ENCODE data around the gene PROCA1.

PROCA1 gene

DNA sequence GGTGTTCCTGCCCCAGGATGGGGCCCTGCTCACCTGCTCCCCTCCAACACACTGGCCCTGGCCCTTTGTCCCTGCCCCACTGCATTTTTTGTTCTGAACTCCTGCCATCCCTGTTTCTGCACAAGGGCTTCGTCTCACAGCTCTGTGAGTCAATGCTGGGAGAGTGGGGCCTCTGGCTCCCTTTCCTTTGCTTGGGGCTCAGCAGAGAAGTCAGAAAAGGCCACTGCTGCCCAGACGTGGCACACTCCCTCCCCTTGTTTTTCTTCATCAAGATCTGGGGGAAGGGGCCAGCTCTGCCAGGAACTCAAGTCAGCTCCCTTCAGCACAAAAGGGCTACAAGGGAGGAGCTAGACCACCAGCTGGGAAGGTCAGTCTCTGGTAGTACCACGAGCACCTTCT, 8.9 kb downstream of the PROCA1 start:
- H3K4me3 ChIP-seq (ENCODE audit: low read length): no peak overlapping the region
- TF ChIP-seq CTCF (conservative IDR thresholded peaks at IDR 0.05; ENCODE audit: low read depth, low read length): no peak
- no peak for DNase-seq (ENCODE audit: low read depth)

- no peak for DNase-seq (ENCODE audit: low read depth)
- no peak for TF ChIP-seq CTCF (conservative IDR thresholded peaks at IDR 0.05; ENCODE audit: low read depth, low read length)
- H3K4me3 ChIP-seq (ENCODE audit: low read length): no peak overlapping the region
Measured at GRCh38 chr17:28702026-28702751, 9.5 kb downstream of the PROCA1 start.

DNA sequence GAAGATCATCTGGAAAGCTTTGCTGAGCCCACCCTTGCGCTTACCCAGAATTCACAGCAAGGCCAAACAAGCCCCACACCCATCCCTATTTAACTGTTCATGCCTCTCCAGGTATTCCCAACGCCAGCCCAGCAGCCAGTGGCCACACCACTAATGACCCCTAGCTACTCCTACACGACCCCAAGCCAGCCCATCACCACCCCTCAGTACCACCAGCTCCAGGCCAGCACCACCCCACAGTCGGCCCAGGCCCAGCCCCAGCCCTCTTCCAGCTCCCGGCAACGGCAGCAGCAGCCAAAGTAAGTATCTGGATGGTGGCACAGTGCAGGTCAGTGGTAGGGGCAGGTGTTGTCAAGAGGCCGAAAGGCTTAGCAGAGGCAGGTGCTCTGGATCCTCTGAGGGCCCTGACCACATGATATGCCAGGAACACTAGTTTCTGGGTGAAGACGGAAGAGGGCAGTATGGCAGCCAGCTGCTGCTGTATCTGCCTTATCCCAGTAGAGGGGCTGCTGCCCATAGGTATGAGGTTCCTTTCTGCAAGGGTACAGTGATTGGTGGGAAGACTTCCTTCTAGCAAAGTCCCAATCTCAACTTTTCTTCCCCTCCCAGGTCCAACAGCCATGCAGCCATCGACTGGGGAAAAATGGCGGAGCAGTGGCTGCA, 10.7 kb downstream of the PROCA1 start:
- no peak for TF ChIP-seq CTCF (conservative IDR thresholded peaks at IDR 0.05; ENCODE audit: low read depth, low read length)
- DNase-seq (ENCODE audit: low read depth): no peak
- H3K4me3 ChIP-seq (ENCODE audit: low read length): no peak overlapping the region

- no peak for DNase-seq (ENCODE audit: low read depth)
- no peak for TF ChIP-seq CTCF (conservative IDR thresholded peaks at IDR 0.05; ENCODE audit: low read depth, low read length)
- H3K4me3 ChIP-seq (ENCODE audit: low read length): no peak overlapping the region
Measured at GRCh38 chr17:28700278-28700677, 11.4 kb downstream of the PROCA1 start.

DNA sequence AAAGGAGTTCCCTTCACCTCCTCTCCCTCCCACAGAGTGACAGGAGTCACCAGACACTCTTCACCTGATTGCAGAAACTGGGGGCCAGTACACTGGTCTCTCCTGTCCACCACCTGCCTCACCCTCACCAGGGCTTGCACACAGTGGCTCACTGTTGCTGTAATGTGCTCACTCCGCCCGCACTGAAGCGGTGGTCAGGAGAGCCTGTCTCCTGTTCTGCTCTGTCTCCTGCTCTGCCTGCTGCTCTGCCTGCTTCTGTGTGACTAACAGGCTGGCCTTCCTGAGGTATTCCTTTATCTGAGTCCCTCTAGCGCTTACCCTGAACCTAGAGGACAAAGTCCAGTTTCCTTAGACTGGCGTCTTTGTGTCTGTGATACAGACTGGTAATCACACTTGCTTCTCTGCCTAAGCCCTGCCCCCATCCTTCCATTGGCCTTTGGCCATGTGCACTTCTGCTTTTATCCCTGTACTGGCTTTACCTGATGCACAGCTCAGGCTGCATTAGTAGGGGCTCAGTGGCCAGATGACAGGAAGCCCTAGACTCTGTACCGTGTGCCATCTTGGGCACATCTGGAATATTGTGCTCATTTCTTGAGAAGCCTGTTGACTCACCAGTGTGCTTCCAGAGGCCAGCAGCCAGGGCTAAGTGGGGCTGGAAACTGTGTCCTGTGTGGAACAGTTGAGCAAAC, 13.3 kb downstream of the PROCA1 start:
- H3K4me3 ChIP-seq (ENCODE audit: low read length): no peak overlapping the region
- DNase-seq (ENCODE audit: low read depth): no peak
- no peak for TF ChIP-seq CTCF (conservative IDR thresholded peaks at IDR 0.05; ENCODE audit: low read depth, low read length)

DNA sequence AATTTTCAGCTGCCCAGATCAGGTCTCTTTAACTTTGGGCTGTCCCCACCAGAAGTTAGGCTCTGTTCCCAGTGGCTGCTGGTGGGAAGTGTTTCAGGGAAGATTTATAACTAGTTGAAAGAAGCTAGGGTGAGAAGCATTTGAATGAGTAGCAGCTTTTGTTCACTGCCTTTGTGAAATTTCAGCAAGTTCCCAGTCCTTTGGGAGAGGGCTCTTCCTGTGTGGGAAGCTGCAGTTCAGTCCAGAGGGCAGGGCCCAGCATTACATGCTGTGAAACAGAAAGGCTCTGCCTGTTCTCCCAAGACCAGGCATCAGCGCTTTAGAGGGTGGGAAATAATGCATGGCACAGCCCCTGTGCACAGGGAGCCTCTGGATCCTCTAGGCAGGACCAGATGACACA, 17.8 kb downstream of the PROCA1 start:
- no peak overlapping the region for H3K4me3 ChIP-seq (ENCODE audit: low read length)
- no peak for DNase-seq (ENCODE audit: low read depth)
- no peak for TF ChIP-seq CTCF (conservative IDR thresholded peaks at IDR 0.05; ENCODE audit: low read depth, low read length)

Measured in retinal pigment epithelial cell (primary cell).